GM10248 (cell line): ENCODE data around the gene PFKFB2.

Experiments
- CTCF ChIA-PET: fragments of 300-600 bp; sonication (Branson Sonifier 250); formaldehyde crosslinking; extraction: SDS; loops from one replicate; lab custom pipeline; 2021; ENCODE audit warnings: antibody characterized with exemption; lab: Yijun Ruan, JAX
- POLR2A ChIA-PET: fragments of 350-650 bp; sonication (Branson Sonifier 250); formaldehyde crosslinking; extraction: SDS; loops from one replicate; lab custom pipeline; 2020; ENCODE audit warnings: antibody characterized with exemption; lab: Yijun Ruan, JAX
- DNase-seq: peaks from one replicate; pipeline ENCODE4 v3.0.0; 2012; ENCODE audit errors: extremely low spot score
- TF ChIP-seq, protein P1 (sequence below): IDR thresholded peaks from 2 replicates; pipeline ENCODE4 v1.5.1; 2012; ENCODE audit warnings: mild to moderate bottlenecking, low read depth; ENCODE audit errors: extremely low read depth, missing control alignments, control extremely low read depth

Gene PFKFB2

DNA sequence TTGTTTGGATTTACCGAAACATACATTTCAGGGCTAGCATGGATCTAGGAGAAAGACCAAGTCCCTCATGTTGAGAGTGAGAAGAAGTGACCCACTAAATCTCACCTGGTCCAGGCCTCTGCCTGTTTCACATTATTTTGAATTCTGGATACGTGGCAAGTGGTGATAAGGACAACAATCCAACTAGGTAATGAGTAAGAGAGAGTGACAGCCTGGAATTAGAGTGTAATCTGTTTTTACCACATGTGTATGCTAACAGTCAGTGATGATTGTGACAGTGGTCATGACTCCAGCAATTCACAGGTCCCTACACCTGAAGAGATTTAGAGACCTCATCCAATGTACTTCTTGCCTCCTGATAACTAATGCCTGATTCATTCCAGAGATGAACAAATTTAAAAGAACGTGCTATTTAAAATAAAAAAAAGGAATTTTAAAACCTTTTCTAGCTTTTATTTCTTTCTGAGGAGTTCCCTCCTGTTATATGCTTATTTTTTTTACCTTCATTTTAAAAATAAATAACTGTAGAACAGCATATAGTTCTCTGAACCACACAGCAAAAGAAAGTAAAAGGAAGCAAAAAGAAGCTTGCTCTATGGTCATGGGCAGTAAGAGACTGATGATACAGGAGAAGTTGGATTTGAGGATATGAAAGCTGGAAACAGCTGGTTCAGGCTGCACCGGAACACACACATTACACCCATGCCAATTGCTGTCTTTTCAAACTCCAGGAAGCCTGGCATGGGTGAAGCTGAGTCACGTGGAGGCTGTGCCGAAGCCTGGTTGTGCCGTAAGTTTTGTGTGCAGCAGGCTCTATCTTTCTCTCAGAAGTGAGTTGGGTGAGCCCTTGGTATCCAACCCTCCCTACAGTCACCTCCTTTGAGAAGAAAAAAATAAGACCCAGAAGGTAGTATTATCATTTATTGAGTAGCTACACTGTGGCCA lies 35.2 kb upstream of the PFKFB2 start:
- ChIA-PET CTCF (interaction anchor here (1.2 to 10.7 kb wide), 2 partner anchors 13 to 25 kb away, joined by 3 to 60 read pairs; no protein-coding TSS in a partner anchor), POLR2A (no interaction called here)
- TF ChIP-seq, protein P1, sequence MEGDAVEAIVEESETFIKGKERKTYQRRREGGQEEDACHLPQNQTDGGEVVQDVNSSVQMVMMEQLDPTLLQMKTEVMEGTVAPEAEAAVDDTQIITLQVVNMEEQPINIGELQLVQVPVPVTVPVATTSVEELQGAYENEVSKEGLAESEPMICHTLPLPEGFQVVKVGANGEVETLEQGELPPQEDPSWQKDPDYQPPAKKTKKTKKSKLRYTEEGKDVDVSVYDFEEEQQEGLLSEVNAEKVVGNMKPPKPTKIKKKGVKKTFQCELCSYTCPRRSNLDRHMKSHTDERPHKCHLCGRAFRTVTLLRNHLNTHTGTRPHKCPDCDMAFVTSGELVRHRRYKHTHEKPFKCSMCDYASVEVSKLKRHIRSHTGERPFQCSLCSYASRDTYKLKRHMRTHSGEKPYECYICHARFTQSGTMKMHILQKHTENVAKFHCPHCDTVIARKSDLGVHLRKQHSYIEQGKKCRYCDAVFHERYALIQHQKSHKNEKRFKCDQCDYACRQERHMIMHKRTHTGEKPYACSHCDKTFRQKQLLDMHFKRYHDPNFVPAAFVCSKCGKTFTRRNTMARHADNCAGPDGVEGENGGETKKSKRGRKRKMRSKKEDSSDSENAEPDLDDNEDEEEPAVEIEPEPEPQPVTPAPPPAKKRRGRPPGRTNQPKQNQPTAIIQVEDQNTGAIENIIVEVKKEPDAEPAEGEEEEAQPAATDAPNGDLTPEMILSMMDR: no peak
- no peak for DNase-seq

GRCh38 chr1:207018707-207019106 lies 34.4 kb upstream of the PFKFB2 start:
- TF ChIP-seq, protein P1: no peak
- CTCF ChIA-PET: interaction anchor here (1.1 to 10.7 kb wide), 4 partner anchors 14 to 284 kb away, joined by 3 to 60 read pairs (median 4); no protein-coding TSS in a partner anchor
- DNase-seq: no peak
- POLR2A ChIA-PET: no interaction called here

DNA sequence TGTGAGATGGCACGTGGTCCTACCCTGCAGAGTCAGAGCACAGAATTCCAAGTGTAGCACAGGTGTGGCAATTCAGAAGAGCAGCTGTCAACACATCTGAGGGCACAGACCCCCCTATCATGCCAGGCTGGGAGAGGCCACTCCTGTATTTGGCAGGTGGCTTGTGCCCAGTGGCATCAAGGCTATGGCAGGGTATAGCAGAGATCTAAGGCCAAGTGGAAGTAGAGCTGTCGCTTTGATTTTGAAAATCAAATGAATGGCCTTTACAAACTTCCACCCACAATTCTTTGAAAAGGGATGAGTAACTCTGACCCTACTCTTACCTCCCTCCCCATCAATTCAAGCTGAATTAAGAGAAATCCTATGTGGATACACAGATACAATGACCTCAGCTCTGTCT lies 33.9 kb upstream of the PFKFB2 start:
- TF ChIP-seq, protein P1: no peak
- DNase-seq: no peak
- ChIA-PET CTCF (interaction anchor here (1.1 to 10.7 kb wide), 4 partner anchors 10 to 284 kb away, joined by 3 to 60 read pairs (median 4); no protein-coding TSS in a partner anchor), POLR2A (no interaction called here)

GRCh38 chr1:207019661-207020060 lies 33.4 kb upstream of the PFKFB2 start:
- TF ChIP-seq, protein P1: no peak
- no peak for DNase-seq
- CTCF ChIA-PET: interaction anchor here (1.1 to 10.7 kb wide), 6 partner anchors 8 to 285 kb away, joined by 3 to 60 read pairs (median 4); no protein-coding TSS in a partner anchor
- POLR2A ChIA-PET: no interaction called here

GRCh38 chr1:207020065-207020708 lies 32.9 kb upstream of the PFKFB2 start:
- TF ChIP-seq, protein P1: no peak
- no peak for DNase-seq
- ChIA-PET POLR2A (no interaction called here), CTCF (interaction anchor here (1.3 to 10.7 kb wide), 6 partner anchors 8 to 285 kb away, joined by 3 to 60 read pairs (median 4); no protein-coding TSS in a partner anchor)

- CTCF ChIA-PET: interaction anchor here (1.0 to 10.7 kb wide), 7 partner anchors 8 to 109 kb away, joined by 3 to 60 read pairs (median 5); no protein-coding TSS in a partner anchor
- POLR2A ChIA-PET: no interaction called here
- TF ChIP-seq, protein P1: no peak
- no peak for DNase-seq
Observed at GRCh38 chr1:207020709-207021107, 32.4 kb upstream of the PFKFB2 start.
